ENCODE data around the gene CEP89. TPM values are rescaled to one million over a fixed set of nuclear protein-coding genes. Genes with fewer than 3 reads are reported as not detected.
A peak's percentile ranks its signal among the peaks of the same experiment; 100 is the strongest.
"Not testable (repeated sequence)": the region's sequence is repeated elsewhere in the genome, so short reads cannot be mapped to it uniquely, and the experiment has no call there.

Gene CEP89
- total RNA-seq, 1 donor from 2014 or later: 42.5 TPM

DNA sequence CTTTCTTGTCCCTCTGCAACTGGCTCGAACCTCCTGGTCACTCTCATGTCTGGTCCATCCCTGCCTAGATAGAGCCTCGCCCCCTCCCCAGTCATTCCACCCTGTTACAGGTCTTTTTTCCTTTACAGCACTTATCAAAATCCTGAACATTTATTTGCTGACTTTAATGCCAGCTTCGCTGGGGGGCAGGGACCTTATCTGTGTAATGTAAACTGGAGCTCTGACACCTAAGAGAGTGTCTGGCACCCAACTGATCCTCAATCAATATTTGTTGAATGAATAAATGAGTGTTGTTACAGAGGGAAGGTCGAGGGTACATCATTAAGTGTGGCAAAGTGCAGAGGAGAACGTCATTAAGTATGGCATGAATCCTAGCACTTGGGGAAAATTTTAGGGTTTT is 17.0 kb upstream of the CEP89 start:
- DNase-seq: no peak
- Mint-ChIP-seq H3K27me3 (ENCODE audit: unreplicated experiment) (peaks cover 4% of the 10 kb centered on the region), H3K27ac (ENCODE audit: unreplicated experiment) (no peak overlapping the region), H3K36me3 (ENCODE audit: unreplicated experiment) (no peaks in the 10 kb centered on the region), H3K9me3 (ENCODE audit: unreplicated experiment) (no peaks in the 10 kb centered on the region), H3K4me1 (ENCODE audit: low read depth, unreplicated experiment) (no peaks in the 10 kb centered on the region), H3K4me3 (ENCODE audit: unreplicated experiment) (no peak overlapping the region)
- TF ChIP-seq, protein P1, sequence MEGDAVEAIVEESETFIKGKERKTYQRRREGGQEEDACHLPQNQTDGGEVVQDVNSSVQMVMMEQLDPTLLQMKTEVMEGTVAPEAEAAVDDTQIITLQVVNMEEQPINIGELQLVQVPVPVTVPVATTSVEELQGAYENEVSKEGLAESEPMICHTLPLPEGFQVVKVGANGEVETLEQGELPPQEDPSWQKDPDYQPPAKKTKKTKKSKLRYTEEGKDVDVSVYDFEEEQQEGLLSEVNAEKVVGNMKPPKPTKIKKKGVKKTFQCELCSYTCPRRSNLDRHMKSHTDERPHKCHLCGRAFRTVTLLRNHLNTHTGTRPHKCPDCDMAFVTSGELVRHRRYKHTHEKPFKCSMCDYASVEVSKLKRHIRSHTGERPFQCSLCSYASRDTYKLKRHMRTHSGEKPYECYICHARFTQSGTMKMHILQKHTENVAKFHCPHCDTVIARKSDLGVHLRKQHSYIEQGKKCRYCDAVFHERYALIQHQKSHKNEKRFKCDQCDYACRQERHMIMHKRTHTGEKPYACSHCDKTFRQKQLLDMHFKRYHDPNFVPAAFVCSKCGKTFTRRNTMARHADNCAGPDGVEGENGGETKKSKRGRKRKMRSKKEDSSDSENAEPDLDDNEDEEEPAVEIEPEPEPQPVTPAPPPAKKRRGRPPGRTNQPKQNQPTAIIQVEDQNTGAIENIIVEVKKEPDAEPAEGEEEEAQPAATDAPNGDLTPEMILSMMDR (IDR thresholded peaks at IDR 0.05; ENCODE audit: partially characterized antibody, unreplicated experiment): no peak

DNA sequence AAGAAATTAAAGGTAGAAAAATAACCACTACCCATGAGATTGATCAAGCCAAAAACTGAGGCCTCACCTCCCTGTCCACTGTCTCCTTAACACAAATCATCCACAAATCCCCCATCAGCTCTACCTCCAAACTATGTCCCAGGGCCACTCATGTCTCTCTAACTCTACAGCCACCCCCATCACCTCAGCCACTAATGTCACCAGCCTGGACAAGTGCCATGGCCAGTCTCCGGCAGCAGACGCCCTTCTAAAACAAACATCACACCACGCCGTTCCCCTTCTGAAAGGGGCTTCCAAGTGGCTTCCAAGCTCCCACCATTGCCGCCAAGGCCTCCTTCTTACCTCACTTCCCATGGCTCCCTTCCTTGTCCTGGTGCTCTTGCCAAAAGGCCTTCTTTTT is 16.5 kb upstream of the CEP89 start:
- not testable (repeated sequence) for H3K4me3 Mint-ChIP-seq (ENCODE audit: unreplicated experiment); DNase-seq; H3K9me3 Mint-ChIP-seq (ENCODE audit: unreplicated experiment); H3K27ac Mint-ChIP-seq (ENCODE audit: unreplicated experiment); H3K36me3 Mint-ChIP-seq (ENCODE audit: unreplicated experiment); H3K27me3 Mint-ChIP-seq (ENCODE audit: unreplicated experiment); H3K4me1 Mint-ChIP-seq (ENCODE audit: low read depth, unreplicated experiment)

- not testable (repeated sequence) for H3K4me1 Mint-ChIP-seq (ENCODE audit: low read depth, unreplicated experiment); H3K4me3 Mint-ChIP-seq (ENCODE audit: unreplicated experiment); H3K27ac Mint-ChIP-seq (ENCODE audit: unreplicated experiment); H3K27me3 Mint-ChIP-seq (ENCODE audit: unreplicated experiment); DNase-seq; H3K36me3 Mint-ChIP-seq (ENCODE audit: unreplicated experiment); H3K9me3 Mint-ChIP-seq (ENCODE audit: unreplicated experiment)
These were observed 10.7 kb upstream of the CEP89 start for GRCh38 chr19:32982488-32982887.

DNA sequence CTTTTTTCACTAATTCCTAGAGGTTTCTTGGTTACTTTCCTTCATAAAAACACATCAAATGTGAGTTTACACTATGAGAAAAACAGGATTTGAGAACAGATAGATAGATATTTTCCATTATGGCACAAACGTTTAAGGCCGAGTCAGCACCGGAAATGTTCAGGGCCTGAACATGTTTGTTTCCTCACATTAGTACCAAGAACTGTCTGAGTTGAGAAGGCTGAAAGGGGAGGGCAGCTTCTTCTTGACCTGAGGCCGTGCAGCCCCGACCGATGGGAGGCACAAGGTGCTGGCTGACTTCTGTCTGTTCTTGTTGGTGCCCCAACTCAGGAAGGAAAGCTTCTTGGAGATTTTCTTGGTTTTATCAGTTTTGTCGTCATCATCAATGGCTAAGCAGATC is 8.0 kb upstream of the CEP89 start:
- not testable (repeated sequence) for DNase-seq; H3K36me3 Mint-ChIP-seq (ENCODE audit: unreplicated experiment); H3K4me1 Mint-ChIP-seq (ENCODE audit: low read depth, unreplicated experiment)

GRCh38 chr19:32977813-32978212 is 6.1 kb upstream of the CEP89 start:
- H3K4me3 Mint-ChIP-seq (ENCODE audit: unreplicated experiment); H3K27ac Mint-ChIP-seq (ENCODE audit: unreplicated experiment); H3K9me3 Mint-ChIP-seq (ENCODE audit: unreplicated experiment); H3K4me1 Mint-ChIP-seq (ENCODE audit: low read depth, unreplicated experiment); H3K27me3 Mint-ChIP-seq (ENCODE audit: unreplicated experiment); H3K36me3 Mint-ChIP-seq (ENCODE audit: unreplicated experiment); DNase-seq: not testable (repeated sequence)

More for the DNA sequence above, 8.0 kb upstream of the CEP89 start:
- not testable (repeated sequence) for H3K27ac Mint-ChIP-seq (ENCODE audit: unreplicated experiment); H3K4me3 Mint-ChIP-seq (ENCODE audit: unreplicated experiment); H3K27me3 Mint-ChIP-seq (ENCODE audit: unreplicated experiment); H3K9me3 Mint-ChIP-seq (ENCODE audit: unreplicated experiment)

GRCh38 chr19:32977280-32977679 is 5.5 kb upstream of the CEP89 start:
- H3K4me3 Mint-ChIP-seq (ENCODE audit: unreplicated experiment): no peak overlapping the region
- TF ChIP-seq, protein P1 (IDR thresholded peaks at IDR 0.05; ENCODE audit: partially characterized antibody, unreplicated experiment): no peak
- no peaks in the 10 kb centered on the region for H3K27me3 Mint-ChIP-seq (ENCODE audit: unreplicated experiment)

DNA sequence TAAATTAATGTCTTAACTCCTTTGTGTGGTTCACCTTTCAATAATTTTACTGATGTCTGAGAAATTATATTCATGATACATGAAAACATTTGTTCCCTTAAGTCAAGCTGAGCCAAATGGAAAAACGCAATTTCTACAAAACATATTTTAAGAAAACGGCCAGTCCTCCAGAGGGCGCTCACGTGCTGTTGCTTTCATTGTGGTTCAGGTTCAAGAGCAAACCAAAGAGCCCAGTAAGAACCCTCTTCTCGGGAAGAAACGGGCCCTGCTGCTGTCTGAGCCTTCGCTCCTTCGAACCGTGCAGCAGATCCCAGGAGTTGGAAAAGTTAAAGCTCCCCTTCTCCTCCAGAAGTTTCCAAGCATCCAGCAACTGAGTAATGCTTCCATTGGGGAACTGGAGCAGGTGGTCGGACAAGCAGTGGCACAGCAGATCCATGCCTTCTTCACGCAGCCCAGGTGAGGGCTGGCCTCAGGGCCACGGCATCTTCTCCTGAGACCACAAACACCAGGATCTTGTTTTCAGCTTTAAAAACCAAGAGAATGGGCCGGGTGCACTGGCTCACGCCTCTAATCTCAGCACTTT is 4.6 kb upstream of the CEP89 start:
- no peaks in the 10 kb centered on the region for H3K36me3 Mint-ChIP-seq (ENCODE audit: unreplicated experiment)
- H3K4me1 Mint-ChIP-seq (ENCODE audit: low read depth, unreplicated experiment): no peaks in the 10 kb centered on the region
- TF ChIP-seq, protein P1 (IDR thresholded peaks at IDR 0.05; ENCODE audit: partially characterized antibody, unreplicated experiment): peak; percentile 77
- DNase-seq: peak; percentile 78
- H3K9me3 Mint-ChIP-seq (ENCODE audit: unreplicated experiment): peaks cover 6% of the 10 kb centered on the region
- H3K27ac Mint-ChIP-seq (ENCODE audit: unreplicated experiment): no peak overlapping the region
- no peak overlapping the region for H3K4me3 Mint-ChIP-seq (ENCODE audit: unreplicated experiment)
- H3K27me3 Mint-ChIP-seq (ENCODE audit: unreplicated experiment): peaks cover 3% of the 10 kb centered on the region

More at GRCh38 chr19:32977280-32977679, 5.5 kb upstream of the CEP89 start:
- no peaks in the 10 kb centered on the region for H3K36me3 Mint-ChIP-seq (ENCODE audit: unreplicated experiment)
- no peaks in the 10 kb centered on the region for H3K4me1 Mint-ChIP-seq (ENCODE audit: low read depth, unreplicated experiment)
- no peak for DNase-seq
- no peak overlapping the region for H3K27ac Mint-ChIP-seq (ENCODE audit: unreplicated experiment)
- no peaks in the 10 kb centered on the region for H3K9me3 Mint-ChIP-seq (ENCODE audit: unreplicated experiment)

Measured in glutamatergic neuron (in vitro differentiated cells).